Measurements from ENCODE around the gene ZC3H8.

- TF ChIP-seq CTCF (IDR thresholded peaks at IDR 0.05) (no peak), POLR2A (IDR thresholded peaks at IDR 0.05) (no peak)
Observed at GRCh38 chr2:112187046-112187715, 67.7 kb downstream of the ZC3H8 start.

Measured in right lobe of liver (tissue), 4 donors.